ENCODE measurements around the gene RAB11FIP3. TPM values are rescaled to one million over a fixed set of nuclear protein-coding genes. Genes with fewer than 3 reads are reported as not detected.
"Not testable (repeated sequence)": the region's sequence is repeated elsewhere in the genome, so short reads cannot be mapped to it uniquely, and the experiment has no call there.

The RAB11FIP3 gene
- total and polyA plus RNA-seq, 2 experiments from 2014 or later: 1.2 to 27.8 TPM

DNA sequence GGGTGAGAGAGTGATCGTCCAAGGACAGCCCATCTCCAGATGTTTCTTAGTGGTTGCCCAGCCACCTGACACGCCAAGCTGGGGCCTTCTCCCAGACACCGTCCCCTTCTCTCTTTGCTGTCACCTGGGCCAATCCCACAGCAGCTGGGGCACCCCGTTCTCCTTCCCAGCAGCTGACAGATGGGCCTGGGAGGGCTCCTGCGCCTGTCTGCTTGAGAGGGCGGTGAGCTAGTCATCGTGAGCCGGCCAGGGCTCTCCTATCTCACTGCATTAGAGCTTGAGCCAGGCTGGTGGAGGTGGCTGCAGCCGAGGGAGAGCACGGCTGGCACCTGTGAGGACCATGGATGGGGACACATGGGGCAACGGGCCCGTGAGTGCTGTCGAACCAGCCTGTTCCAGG is 41.2 kb downstream of the RAB11FIP3 start:
- Histone ChIP-seq H3K27ac (no peak overlapping the region), H3K79me2 (ENCODE audit: insufficient read depth) (peaks cover 27% of the 10 kb centered on the region), H2AFZ (no peak overlapping the region), H3K36me3 (ENCODE audit: low read depth) (no peaks in the 10 kb centered on the region), H3K9ac (no peak overlapping the region), H3K4me1 (ENCODE audit: insufficient read depth) (peaks cover 13% of the 10 kb centered on the region), H4K20me1 (ENCODE audit: insufficient read depth) (no peaks in the 10 kb centered on the region), H3K4me2 (ENCODE audit: unreplicated experiment) (no peak overlapping the region), H3K4me3 (no peak overlapping the region), H3K9me2 (ENCODE audit: insufficient read depth) (no peaks in the 10 kb centered on the region), H3F3A (ENCODE audit: insufficient read depth) (no peaks in the 10 kb centered on the region), H3K27me3 (replicated peaks; ENCODE audit: insufficient read depth) (no peaks in the 10 kb centered on the region), H3K9me3 (ENCODE audit: low read depth) (no peaks in the 10 kb centered on the region)
- TF ChIP-seq EZH2phosphoT487 (IDR thresholded peaks at IDR 0.05; ENCODE audit: insufficient read depth, low read depth) (no peak), EZH2 (IDR thresholded peaks at IDR 0.05; ENCODE audit: insufficient read depth, poor library complexity, severe bottlenecking) (no peak)
- no peak for DNase-seq
- in situ Hi-C loops (cut with MboI): no loop called here
- 79 to 86% methylated on average over 11 to 13 of the region's 13 CpGs for WGBS, 2 experiments (ENCODE audit: low coverage in 1 of 2, low lambda C conversion rate in 2 of 2, missing lambda C conversion rate in 2 of 2)

- in situ Hi-C loops (cut with MboI); H3K27me3 ChIP-seq (replicated peaks; ENCODE audit: insufficient read depth); H4K20me1 ChIP-seq (ENCODE audit: insufficient read depth); H3F3A ChIP-seq (ENCODE audit: insufficient read depth); H3K9me2 ChIP-seq (ENCODE audit: insufficient read depth); H3K36me3 ChIP-seq (ENCODE audit: low read depth); H3K4me3 ChIP-seq; H3K27ac ChIP-seq; DNase-seq; H3K4me2 ChIP-seq (ENCODE audit: unreplicated experiment); H2AFZ ChIP-seq; H3K9me3 ChIP-seq (ENCODE audit: low read depth); H3K9ac ChIP-seq: not testable (repeated sequence)
- peaks cover 16% of the 10 kb centered on the region for H3K4me1 ChIP-seq (ENCODE audit: insufficient read depth)
- peaks cover 23% of the 10 kb centered on the region for H3K79me2 ChIP-seq (ENCODE audit: insufficient read depth)
- 63 to 89% methylated on average over 1 to 12 of the region's 12 CpGs for WGBS, 2 experiments (ENCODE audit: low coverage in 1 of 2, low lambda C conversion rate in 2 of 2, missing lambda C conversion rate in 2 of 2)
Observed at GRCh38 chr16:467249-467871, 41.9 kb downstream of the RAB11FIP3 start.

DNA sequence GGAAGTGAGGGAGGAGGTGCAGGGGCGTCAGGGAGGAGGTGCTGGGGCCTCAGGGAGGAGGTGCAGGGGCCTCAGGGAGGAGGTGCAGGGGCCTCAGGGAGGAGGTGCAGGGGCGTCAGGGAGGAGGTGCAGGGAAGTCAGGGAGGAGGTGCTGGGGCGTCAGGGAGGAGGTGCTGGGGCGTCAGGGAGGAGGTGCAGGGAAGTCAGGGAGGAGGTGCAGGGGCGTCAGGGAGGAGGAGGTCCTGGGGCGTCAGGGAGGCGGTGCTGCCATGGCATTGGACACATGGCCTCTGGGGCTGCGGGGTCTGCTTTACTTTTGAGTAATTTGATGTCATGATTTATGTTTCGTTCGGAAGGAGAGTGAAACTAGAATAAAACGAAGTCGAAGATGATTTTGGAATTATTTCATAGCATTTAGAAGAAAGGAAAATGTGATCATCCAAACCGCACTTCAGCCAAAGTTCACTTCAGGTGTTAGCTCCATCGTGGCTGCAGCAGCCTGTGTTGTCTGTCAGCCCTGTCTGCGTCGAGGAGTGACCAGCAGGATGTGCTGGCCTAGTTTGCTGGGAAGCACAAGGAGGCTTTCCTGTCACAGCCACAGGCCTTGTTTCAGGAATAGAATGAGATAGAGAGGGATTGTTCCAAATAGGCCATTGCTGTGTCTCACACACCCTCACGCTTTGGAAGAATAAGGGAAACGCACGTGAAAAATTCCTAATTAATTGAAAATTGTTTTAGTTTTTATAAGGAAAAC is 42.8 kb downstream of the RAB11FIP3 start:
- no peak overlapping the region for H3K9ac ChIP-seq
- no peaks in the 10 kb centered on the region for H3K9me2 ChIP-seq (ENCODE audit: insufficient read depth)
- no peaks in the 10 kb centered on the region for H3K27me3 ChIP-seq (replicated peaks; ENCODE audit: insufficient read depth)
- TF ChIP-seq EZH2phosphoT487 (IDR thresholded peaks at IDR 0.05; ENCODE audit: insufficient read depth, low read depth) (no peak), EZH2 (IDR thresholded peaks at IDR 0.05; ENCODE audit: insufficient read depth, poor library complexity, severe bottlenecking) (no peak)
- no peaks in the 10 kb centered on the region for H3K9me3 ChIP-seq (ENCODE audit: low read depth)
- H4K20me1 ChIP-seq (ENCODE audit: insufficient read depth): no peaks in the 10 kb centered on the region
- DNase-seq: no peak
- in situ Hi-C loops (cut with MboI): no loop called here
- no peaks in the 10 kb centered on the region for H3K36me3 ChIP-seq (ENCODE audit: low read depth)
- H3K27ac ChIP-seq: no peak overlapping the region
- H3K4me3 ChIP-seq: no peak overlapping the region
- H3K79me2 ChIP-seq (ENCODE audit: insufficient read depth): peaks cover 23% of the 10 kb centered on the region
- no peaks in the 10 kb centered on the region for H3F3A ChIP-seq (ENCODE audit: insufficient read depth)
- peaks cover 16% of the 10 kb centered on the region for H3K4me1 ChIP-seq (ENCODE audit: insufficient read depth)
- 88 to 91% methylated on average over 13 to 17 of the region's 19 CpGs for WGBS, 2 experiments (ENCODE audit: low coverage in 1 of 2, low lambda C conversion rate in 2 of 2, missing lambda C conversion rate in 2 of 2)
- no peak overlapping the region for H3K4me2 ChIP-seq (ENCODE audit: unreplicated experiment)
- H2AFZ ChIP-seq: no peak overlapping the region

- DNase-seq; H3K9ac ChIP-seq; H3K4me2 ChIP-seq (ENCODE audit: unreplicated experiment); in situ Hi-C loops (cut with MboI); H2AFZ ChIP-seq; H3K9me3 ChIP-seq (ENCODE audit: low read depth); H3K27me3 ChIP-seq (replicated peaks; ENCODE audit: insufficient read depth); H3K9me2 ChIP-seq (ENCODE audit: insufficient read depth); H3K27ac ChIP-seq; H3K36me3 ChIP-seq (ENCODE audit: low read depth); H3K4me3 ChIP-seq; H3F3A ChIP-seq (ENCODE audit: insufficient read depth); H4K20me1 ChIP-seq (ENCODE audit: insufficient read depth): not testable (repeated sequence)
- H3K79me2 ChIP-seq (ENCODE audit: insufficient read depth): peaks cover 23% of the 10 kb centered on the region
- peaks cover 16% of the 10 kb centered on the region for H3K4me1 ChIP-seq (ENCODE audit: insufficient read depth)
- 95 to 99% methylated on average over 7 of the region's 7 CpGs for WGBS, 2 experiments (ENCODE audit: low coverage in 1 of 2, low lambda C conversion rate in 2 of 2, missing lambda C conversion rate in 2 of 2)
Observed at GRCh38 chr16:469459-469858, 44.0 kb downstream of the RAB11FIP3 start.

Data from GM23248 (cell line).